ENCODE data around the gene NAT8L. TPM values are rescaled to one million over a fixed set of nuclear protein-coding genes. Genes with fewer than 3 reads are reported as not detected.

The NAT8L gene
- total RNA-seq, 1 donor: under 0.01 TPM

- H4K20me1 ChIP-seq (ENCODE audit: insufficient read depth, low read length): no peaks in the 10 kb centered on the region
- no peaks in the 10 kb centered on the region for H3K27me3 ChIP-seq (ENCODE audit: insufficient read depth, low read length)
- TF ChIP-seq CTCF (IDR thresholded peaks at IDR 0.05; ENCODE audit: extremely low read depth, low read depth, low read length): no peak
- H3K4me2 ChIP-seq (ENCODE audit: insufficient read depth, low read length): no peak overlapping the region
- H3K27ac ChIP-seq (ENCODE audit: low read depth, low read length): no peak overlapping the region
- no peak overlapping the region for H3K4me3 ChIP-seq (ENCODE audit: insufficient read depth, low read length)
- no peaks in the 10 kb centered on the region for H3K4me1 ChIP-seq (ENCODE audit: insufficient read depth, low read length)
- no peaks in the 10 kb centered on the region for H3K9me3 ChIP-seq (ENCODE audit: low read depth, low read length)
- no peaks in the 10 kb centered on the region for H3K36me3 ChIP-seq (ENCODE audit: insufficient read depth, low read length)
- no peaks in the 10 kb centered on the region for H3K79me2 ChIP-seq (ENCODE audit: insufficient read depth, low read length)
- peak; percentile 50 for DNase-seq (ENCODE audit: insufficient read length, low spot score, missing footprints)
- H2AFZ ChIP-seq (ENCODE audit: low read length): no peak overlapping the region
These were observed 19.5 kb downstream of the NAT8L start for GRCh38 chr4:2078584-2078983.

GRCh38 chr4:2079006-2079405, 19.9 kb downstream of the NAT8L start:
- Histone ChIP-seq H3K27me3 (ENCODE audit: insufficient read depth, low read length) (no peaks in the 10 kb centered on the region), H3K36me3 (ENCODE audit: insufficient read depth, low read length) (no peaks in the 10 kb centered on the region), H4K20me1 (ENCODE audit: insufficient read depth, low read length) (no peaks in the 10 kb centered on the region), H3K4me1 (ENCODE audit: insufficient read depth, low read length) (no peaks in the 10 kb centered on the region), H3K79me2 (ENCODE audit: insufficient read depth, low read length) (no peaks in the 10 kb centered on the region), H3K27ac (ENCODE audit: low read depth, low read length) (no peak overlapping the region), H3K4me2 (ENCODE audit: insufficient read depth, low read length) (no peak overlapping the region), H2AFZ (ENCODE audit: low read length) (no peak overlapping the region), H3K4me3 (ENCODE audit: insufficient read depth, low read length) (no peak overlapping the region), H3K9me3 (ENCODE audit: low read depth, low read length) (no peaks in the 10 kb centered on the region)
- DNase-seq (ENCODE audit: insufficient read length, low spot score, missing footprints): peak; percentile 73
- TF ChIP-seq CTCF (IDR thresholded peaks at IDR 0.05; ENCODE audit: extremely low read depth, low read depth, low read length): no peak

- H3K9me3 ChIP-seq (ENCODE audit: low read depth, low read length): no peaks in the 10 kb centered on the region
- no peaks in the 10 kb centered on the region for H4K20me1 ChIP-seq (ENCODE audit: insufficient read depth, low read length)
- H3K79me2 ChIP-seq (ENCODE audit: insufficient read depth, low read length): no peaks in the 10 kb centered on the region
- H3K4me2 ChIP-seq (ENCODE audit: insufficient read depth, low read length): no peak overlapping the region
- no peak for TF ChIP-seq CTCF (IDR thresholded peaks at IDR 0.05; ENCODE audit: extremely low read depth, low read depth, low read length)
- no peak overlapping the region for H3K4me3 ChIP-seq (ENCODE audit: insufficient read depth, low read length)
- no peaks in the 10 kb centered on the region for H3K36me3 ChIP-seq (ENCODE audit: insufficient read depth, low read length)
- H2AFZ ChIP-seq (ENCODE audit: low read length): no peak overlapping the region
- no peak overlapping the region for H3K27ac ChIP-seq (ENCODE audit: low read depth, low read length)
- H3K27me3 ChIP-seq (ENCODE audit: insufficient read depth, low read length): no peaks in the 10 kb centered on the region
- no peaks in the 10 kb centered on the region for H3K4me1 ChIP-seq (ENCODE audit: insufficient read depth, low read length)
- peak; percentile 56 for DNase-seq (ENCODE audit: insufficient read length, low spot score, missing footprints)
These were observed 20.8 kb downstream of the NAT8L start for GRCh38 chr4:2079926-2080325.

- H2AFZ ChIP-seq (ENCODE audit: low read length): no peak overlapping the region
- H3K4me3 ChIP-seq (ENCODE audit: insufficient read depth, low read length): no peak overlapping the region
- no peaks in the 10 kb centered on the region for H3K9me3 ChIP-seq (ENCODE audit: low read depth, low read length)
- H3K27ac ChIP-seq (ENCODE audit: low read depth, low read length): no peak overlapping the region
- H3K36me3 ChIP-seq (ENCODE audit: insufficient read depth, low read length): no peaks in the 10 kb centered on the region
- H4K20me1 ChIP-seq (ENCODE audit: insufficient read depth, low read length): no peaks in the 10 kb centered on the region
- peak; percentile 48 for DNase-seq (ENCODE audit: insufficient read length, low spot score, missing footprints)
- H3K27me3 ChIP-seq (ENCODE audit: insufficient read depth, low read length): no peaks in the 10 kb centered on the region
- H3K4me1 ChIP-seq (ENCODE audit: insufficient read depth, low read length): no peaks in the 10 kb centered on the region
- H3K4me2 ChIP-seq (ENCODE audit: insufficient read depth, low read length): no peak overlapping the region
- no peaks in the 10 kb centered on the region for H3K79me2 ChIP-seq (ENCODE audit: insufficient read depth, low read length)
- TF ChIP-seq CTCF (IDR thresholded peaks at IDR 0.05; ENCODE audit: extremely low read depth, low read depth, low read length): no peak
These were observed 21.5 kb downstream of the NAT8L start for GRCh38 chr4:2080429-2081300.
